ENCODE data around the gene LDLRAP1.

The LDLRAP1 gene

DNA sequence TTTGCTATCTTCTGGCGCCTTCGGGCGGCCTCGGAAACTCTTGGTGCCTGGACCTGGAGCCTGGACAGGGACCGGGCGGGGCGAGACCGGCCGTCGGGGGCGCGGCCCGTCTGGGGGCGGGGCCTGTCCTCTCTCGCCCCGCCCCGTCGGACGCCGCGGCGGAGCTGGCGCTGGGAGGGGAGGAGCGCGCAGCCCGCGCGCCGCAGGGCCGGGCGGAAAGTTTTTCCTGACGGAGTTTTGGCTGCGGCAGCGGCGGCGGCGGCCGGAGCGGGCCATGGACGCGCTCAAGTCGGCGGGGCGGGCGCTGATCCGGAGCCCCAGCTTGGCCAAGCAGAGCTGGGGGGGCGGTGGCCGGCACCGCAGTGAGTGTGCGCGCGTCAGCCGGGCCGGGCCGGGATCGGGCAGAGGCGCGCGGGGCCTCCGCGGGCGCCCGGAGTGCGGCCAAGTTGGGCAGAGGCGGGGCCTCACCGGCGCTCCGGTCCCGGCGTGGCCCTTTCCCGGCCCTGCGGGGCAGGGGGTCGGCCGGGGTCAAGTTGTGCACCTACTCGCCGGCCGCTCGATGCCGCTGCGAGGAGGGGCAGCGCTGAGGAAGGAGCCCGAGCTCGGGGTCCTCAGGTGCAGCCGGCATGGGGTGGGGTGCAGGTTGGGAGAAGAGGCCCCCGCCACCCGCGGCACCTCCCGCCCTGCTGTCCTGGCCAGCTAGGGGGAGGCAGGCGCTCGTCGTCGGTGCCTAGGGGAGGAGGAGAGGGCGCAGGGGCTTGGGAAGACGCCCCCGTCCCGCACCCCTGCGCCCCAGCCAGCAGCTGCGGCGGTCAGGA, at the start of gene LDLRAP1:
Gene LDLRAP1, plus strand, starts transcription at position 182 of the 818 bp plus-strand sequence. Its CDS starts 93 bp downstream, at position 275.
- TF ChIP-seq, protein P1, sequence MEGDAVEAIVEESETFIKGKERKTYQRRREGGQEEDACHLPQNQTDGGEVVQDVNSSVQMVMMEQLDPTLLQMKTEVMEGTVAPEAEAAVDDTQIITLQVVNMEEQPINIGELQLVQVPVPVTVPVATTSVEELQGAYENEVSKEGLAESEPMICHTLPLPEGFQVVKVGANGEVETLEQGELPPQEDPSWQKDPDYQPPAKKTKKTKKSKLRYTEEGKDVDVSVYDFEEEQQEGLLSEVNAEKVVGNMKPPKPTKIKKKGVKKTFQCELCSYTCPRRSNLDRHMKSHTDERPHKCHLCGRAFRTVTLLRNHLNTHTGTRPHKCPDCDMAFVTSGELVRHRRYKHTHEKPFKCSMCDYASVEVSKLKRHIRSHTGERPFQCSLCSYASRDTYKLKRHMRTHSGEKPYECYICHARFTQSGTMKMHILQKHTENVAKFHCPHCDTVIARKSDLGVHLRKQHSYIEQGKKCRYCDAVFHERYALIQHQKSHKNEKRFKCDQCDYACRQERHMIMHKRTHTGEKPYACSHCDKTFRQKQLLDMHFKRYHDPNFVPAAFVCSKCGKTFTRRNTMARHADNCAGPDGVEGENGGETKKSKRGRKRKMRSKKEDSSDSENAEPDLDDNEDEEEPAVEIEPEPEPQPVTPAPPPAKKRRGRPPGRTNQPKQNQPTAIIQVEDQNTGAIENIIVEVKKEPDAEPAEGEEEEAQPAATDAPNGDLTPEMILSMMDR (IDR thresholded peaks at IDR 0.05; ENCODE audit: insufficient read depth, low read length, missing control alignments) = no peak
- peak within 1 kb of the TSS; percentile 75 for H3K4me3 ChIP-seq (ENCODE audit: low read depth, low read length)
- CTCF ChIA-PET = interaction anchor here (1.0 to 1.5 kb wide), 4 partner anchors 10 to 66 kb away, joined by 3 to 5 read pairs (median 4); no protein-coding TSS in a partner anchor
- POLR2A ChIA-PET = interaction anchor here (0.5 to 0.7 kb wide), 3 partner anchors 11 to 102 kb away, joined by 3 to 4 read pairs (median 3); no protein-coding TSS in a partner anchor
- DNase-seq (ENCODE audit: low read depth, low spot score) = no peak

- CTCF ChIA-PET = interaction anchor here (1.0 kb wide), 1 partner anchor 26 kb away, joined by 3 read pairs; no protein-coding TSS in a partner anchor
- no peak overlapping the region for H3K4me3 ChIP-seq (ENCODE audit: low read depth, low read length)
- no peak for DNase-seq (ENCODE audit: low read depth, low spot score)
- TF ChIP-seq, protein P1 (IDR thresholded peaks at IDR 0.05; ENCODE audit: insufficient read depth, low read length, missing control alignments) = no peak
- POLR2A ChIA-PET = interaction anchor here (0.5 kb wide), 1 partner anchor 26 kb away, joined by 4 read pairs; no protein-coding TSS in a partner anchor
Observed at GRCh38 chr1:25494952-25495351, 48.5 kb upstream of the LDLRAP1 start.

DNA sequence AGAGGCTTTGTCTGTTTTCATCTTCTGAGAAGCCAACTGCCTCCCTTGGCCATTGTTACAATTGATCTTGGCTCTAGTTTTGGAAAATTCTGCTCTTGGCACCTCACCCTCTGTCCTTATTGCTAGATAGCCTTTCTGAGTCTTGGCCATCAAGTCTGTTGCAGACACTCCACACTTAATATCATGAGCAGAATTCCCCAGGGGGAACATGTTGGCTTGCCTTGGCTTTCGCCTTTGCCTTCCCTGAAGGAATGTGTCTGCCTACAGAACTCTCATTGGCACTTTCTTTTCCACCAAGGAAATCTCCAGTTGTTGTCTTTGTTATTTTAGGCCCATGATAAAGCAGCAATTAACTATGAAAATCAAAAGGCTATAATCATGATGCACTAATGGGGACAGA, 42.7 kb upstream of the LDLRAP1 start:
- POLR2A ChIA-PET = interaction anchor here (1.0 to 1.8 kb wide), 3 partner anchors 19 to 71 kb away, joined by 3 to 5 read pairs (median 4); no protein-coding TSS in a partner anchor
- TF ChIP-seq, protein P1 (IDR thresholded peaks at IDR 0.05; ENCODE audit: insufficient read depth, low read length, missing control alignments) = no peak
- no peak for DNase-seq (ENCODE audit: low read depth, low spot score)
- H3K4me3 ChIP-seq (ENCODE audit: low read depth, low read length) = no peak overlapping the region
- CTCF ChIA-PET = interaction anchor here (1.0 to 5.7 kb wide), 4 partner anchors 13 to 295 kb away, joined by 3 to 73 read pairs (median 14); no protein-coding TSS in a partner anchor

- TF ChIP-seq, protein P1 (IDR thresholded peaks at IDR 0.05; ENCODE audit: insufficient read depth, low read length, missing control alignments) = peak; percentile 3
- POLR2A ChIA-PET = interaction anchor here (0.7 to 1.8 kb wide), 5 partner anchors 18 to 254 kb away, joined by 3 to 5 read pairs (median 3); partner anchors contain the start of genes LDLRAP1 and RSRP1
- CTCF ChIA-PET = interaction anchor here (1.0 to 5.7 kb wide), 5 partner anchors 14 to 296 kb away, joined by 3 to 73 read pairs (median 4); no protein-coding TSS in a partner anchor
- DNase-seq (ENCODE audit: low read depth, low spot score) = peak; percentile 81
- no peak overlapping the region for H3K4me3 ChIP-seq (ENCODE audit: low read depth, low read length)
Observed at GRCh38 chr1:25501235-25502058, 42.0 kb upstream of the LDLRAP1 start.

GRCh38 chr1:25502957-25503356, 40.4 kb upstream of the LDLRAP1 start:
- no peak for DNase-seq (ENCODE audit: low read depth, low spot score)
- POLR2A ChIA-PET = no interaction called here

More at GRCh38 chr1:25502957-25503356, 40.4 kb upstream of the LDLRAP1 start:
- H3K4me3 ChIP-seq (ENCODE audit: low read depth, low read length) = no peak overlapping the region
- CTCF ChIA-PET = interaction anchor here (0.7 to 5.7 kb wide), 5 partner anchors 14 to 293 kb away, joined by 3 to 73 read pairs (median 4); no protein-coding TSS in a partner anchor
- TF ChIP-seq, protein P1 (IDR thresholded peaks at IDR 0.05; ENCODE audit: insufficient read depth, low read length, missing control alignments) = no peak
